ENCODE results near the gene RAMP1. TPM values are rescaled to one million over a fixed set of nuclear protein-coding genes. Genes with fewer than 3 reads are reported as not detected.

The RAMP1 gene
- total and polyA plus RNA-seq, 9 of the 15 experiments (the other 6 are each of a cell fraction or from before 2014, with no cell fraction given), result 0.72 to 0.77 TPM; not detected in 7

DNA sequence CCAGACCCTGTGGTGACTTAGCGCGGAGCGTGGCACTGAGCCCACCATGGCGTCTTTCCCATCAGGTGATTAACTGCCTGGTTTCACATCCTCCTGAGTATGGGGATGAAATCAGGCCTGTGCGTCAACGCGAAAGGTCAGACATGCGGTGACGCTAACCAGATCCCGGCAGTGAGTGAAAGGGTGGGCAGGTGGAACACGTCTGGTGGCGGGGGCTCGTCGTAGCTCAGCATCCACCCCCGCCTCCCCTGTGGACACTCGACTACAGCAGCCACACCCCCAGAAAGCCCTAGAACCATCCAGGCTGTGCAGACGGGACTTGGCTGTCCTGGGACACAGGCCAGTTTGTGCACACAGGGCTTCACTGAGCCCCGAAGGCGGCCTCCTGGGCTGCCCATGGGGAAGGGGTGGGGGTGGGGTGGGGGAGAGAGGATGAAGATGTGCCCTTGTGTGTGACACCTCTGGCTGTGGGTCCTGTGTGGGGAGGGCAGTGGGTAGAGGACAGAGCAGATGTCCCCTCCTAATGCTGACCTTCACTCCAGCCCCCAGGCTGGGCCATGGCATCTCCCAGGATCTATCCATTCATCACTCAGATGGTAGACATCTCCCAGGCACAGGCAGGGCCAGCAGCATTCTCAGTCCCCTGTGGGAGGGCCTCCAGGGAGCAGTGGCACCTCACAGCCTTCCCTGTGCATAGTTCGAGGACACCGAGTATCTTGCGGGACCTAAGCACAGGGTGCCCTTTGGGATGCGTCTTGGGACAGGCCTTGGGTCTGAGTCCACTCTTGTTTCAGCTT is 27.5 kb downstream of the RAMP1 start:
- no peak for ATAC-seq
- FAIRE-seq, result no peak
- CTCF ChIA-PET (ENCODE audit: low intra/inter-chr PET ratio), result no interaction called here
- no peak overlapping the region; a peak in 1 of 4 replicates for H3K9ac ChIP-seq (ENCODE audit: insufficient read depth in 1 of 2, low read depth in 2 of 2, low read length in 2 of 2)
- no peaks in the 10 kb centered on the region for H4K20me1 ChIP-seq (replicated peaks; ENCODE audit: control insufficient read depth, insufficient read depth, low read length)
- H3K4me3 ChIP-seq, result no peak overlapping the region
- no peaks in the 10 kb centered on the region for H3K79me2 ChIP-seq (ENCODE audit: control insufficient read depth, insufficient read depth, low read length)
- intact Hi-C loops (cut with micrococcal nuclease) (no loop called here), in situ Hi-C loops (cut with MboI) (no loop called here)
- peak; percentile 50; the same call in 1 of the 2 replicates for TF ChIP-seq EGR1 (conservative IDR thresholded peaks at IDR 0.05)
- TF ChIP-seq RAD51 (IDR thresholded peaks at IDR 0.05; ENCODE audit: borderline replicate concordance, low read depth), result no peak
- no peaks in the 10 kb centered on the region for H3K9me1 ChIP-seq (ENCODE audit: control insufficient read depth, insufficient read depth, low read length)
- no peak overlapping the region for H2AFZ ChIP-seq (ENCODE audit: low read depth, low read length)
- POLR2A ChIA-PET, result no interaction called here
- no peak for DNase-seq (ENCODE audit: extremely low read depth in 1 of 4, low spot score in 3 of 4)
- no TSS peak for BruUV-seq (replicated peaks)
- H3K27ac ChIP-seq (ENCODE audit: extremely low read depth, low read depth, low read length), result no peak overlapping the region
- H3K4me2 ChIP-seq (ENCODE audit: insufficient read depth, low read length), result no peak overlapping the region
- H3K4me1 ChIP-seq (replicated peaks in 1 of 2; ENCODE audit: control insufficient read depth in 2 of 2, insufficient read depth in 2 of 2, low read length in 2 of 2), result no peaks in the 10 kb centered on the region; a peak in 1 of 5 replicates
- peaks cover 0 to 6% of the 10 kb centered on the region in 2 experiments; a peak in 2 of 5 replicates for H3K27me3 ChIP-seq (ENCODE audit: control insufficient read depth in 2 of 2, insufficient read depth in 2 of 2, low read length in 2 of 2)
- WGBS (ENCODE audit: insufficient coverage, low coverage, missing lambda C conversion rate), result 37% methylated on average over 12 of the region's 23 CpGs
- no peaks in the 10 kb centered on the region for H3K9me3 ChIP-seq (replicated peaks; ENCODE audit: control insufficient read depth, insufficient read depth, low read depth, low read length)
- no peaks in the 10 kb centered on the region for H3K36me3 ChIP-seq (ENCODE audit: control insufficient read depth, insufficient read depth, low read length)

DNA sequence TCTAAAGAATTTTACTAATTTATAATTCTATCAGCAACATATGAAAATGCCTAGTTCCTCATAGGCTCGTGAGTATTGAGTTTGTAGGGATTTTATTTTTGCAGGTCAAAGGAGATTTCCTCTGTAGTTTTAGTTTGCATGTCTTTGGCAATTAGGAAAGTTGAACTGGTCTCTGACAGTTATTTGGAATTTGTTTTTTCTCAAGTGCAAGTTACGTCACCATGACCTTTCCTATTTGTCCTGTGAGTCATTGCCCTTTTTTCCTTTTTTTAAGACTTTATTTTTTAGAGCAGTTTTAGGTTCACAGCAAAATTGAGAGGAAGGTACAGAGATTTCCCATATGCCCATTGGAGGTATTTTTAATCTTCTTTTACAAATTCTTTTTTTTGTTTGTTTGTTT is 29.0 kb downstream of the RAMP1 start:
- CTCF ChIA-PET (ENCODE audit: low intra/inter-chr PET ratio), result no interaction called here
- intact Hi-C loops (cut with micrococcal nuclease), result no loop called here

More for the DNA sequence above, 29.0 kb downstream of the RAMP1 start:
- H3K27me3 ChIP-seq (ENCODE audit: control insufficient read depth in 2 of 2, insufficient read depth in 2 of 2, low read length in 2 of 2), result no peaks in the 10 kb centered on the region; a peak in 1 of 5 replicates
- no peaks in the 10 kb centered on the region for H3K9me3 ChIP-seq (replicated peaks; ENCODE audit: control insufficient read depth, insufficient read depth, low read depth, low read length)
- H3K4me1 ChIP-seq (replicated peaks in 1 of 2; ENCODE audit: control insufficient read depth in 2 of 2, insufficient read depth in 2 of 2, low read length in 2 of 2), result no peaks in the 10 kb centered on the region; a peak in 2 of 5 replicates
- H3K9ac ChIP-seq (ENCODE audit: insufficient read depth in 1 of 2, low read depth in 2 of 2, low read length in 2 of 2), result no peak overlapping the region
- no peak for DNase-seq (ENCODE audit: extremely low read depth in 1 of 4, low spot score in 3 of 4)
- BruUV-seq (replicated peaks), result no TSS peak
- POLR2A ChIA-PET, result no interaction called here
- no peaks in the 10 kb centered on the region for H3K79me2 ChIP-seq (ENCODE audit: control insufficient read depth, insufficient read depth, low read length)
- H3K4me3 ChIP-seq, result no peak overlapping the region
- no peak for ATAC-seq
- H3K9me1 ChIP-seq (ENCODE audit: control insufficient read depth, insufficient read depth, low read length), result no peaks in the 10 kb centered on the region
- FAIRE-seq, result no peak
- H3K27ac ChIP-seq (ENCODE audit: extremely low read depth, low read depth, low read length), result no peak overlapping the region
- TF ChIP-seq SMARCB1 (IDR thresholded peaks at IDR 0.05; ENCODE audit: insufficient read length, low read depth), result no peak
- no peak for TF ChIP-seq BRD4 (IDR thresholded peaks at IDR 0.05)
- TF ChIP-seq ZNF764 (CRISPR knock-in tag; IDR thresholded peaks at IDR 0.05; ENCODE audit: low read depth), result no peak
- 0 out of 2 replicates have a peak, but pooled peaks have one; percentile 7 for TF ChIP-seq JUND (IDR thresholded peaks at IDR 0.05; ENCODE audit: borderline replicate concordance, low read depth, low read length)
- no peak for TF ChIP-seq JUND (tag; IDR thresholded peaks at IDR 0.05; ENCODE audit: borderline replicate concordance, low read depth, low read length)
- peak; percentile 71 for TF ChIP-seq ATF3 (IDR thresholded peaks at IDR 0.05)
- TF ChIP-seq ATF3 (CRISPR knock-in tag; conservative IDR thresholded peaks at IDR 0.05), result no peak
- H3K36me3 ChIP-seq (ENCODE audit: control insufficient read depth, insufficient read depth, low read length), result no peaks in the 10 kb centered on the region
- in situ Hi-C loops (cut with MboI), result no loop called here
- WGBS (ENCODE audit: insufficient coverage, low coverage, missing lambda C conversion rate), result 15% methylated on average over 2 of the region's 2 CpGs
- H3K4me2 ChIP-seq (ENCODE audit: insufficient read depth, low read length), result no peak overlapping the region
- no peaks in the 10 kb centered on the region for H4K20me1 ChIP-seq (replicated peaks; ENCODE audit: control insufficient read depth, insufficient read depth, low read length)
- no peak overlapping the region for H2AFZ ChIP-seq (ENCODE audit: low read depth, low read length)
